Effector memory CD8-positive, alpha-beta T cell (primary cell): ENCODE results near the gene SMNDC1.
A peak's percentile ranks its signal among the peaks of the same experiment; 100 is the strongest.
"Not testable (repeated sequence)": the region's sequence is repeated elsewhere in the genome, so short reads cannot be mapped to it uniquely, and the experiment has no call there.

Source experiments
- ATAC-seq: fragments of 150-1000 bp; cut with Tn5 transposase; replicated peaks from 2 replicates; pipeline ENCODE4 v1.10.0; 2021; ENCODE audit warnings: mild to moderate bottlenecking, moderate library complexity
- DNase-seq, 3 experiments: peaks; one replicate each; pipeline ENCODE4 v3.0.0; 2021
- H3K27ac Mint-ChIP-seq, 2 donors: one replicate each; pipeline ENCODE4 v1.8.0; 2022; ENCODE audit warnings: mild to moderate bottlenecking in 2 of 2, mixed read lengths in 2 of 2, moderate library complexity in 2 of 2
- H3K27me3 Mint-ChIP-seq, 2 donors: one replicate each; pipeline ENCODE4 v1.8.0; 2022; ENCODE audit warnings: mixed read lengths in 2 of 2
- H3K36me3 Mint-ChIP-seq: one replicate; pipeline ENCODE4 v1.8.0; 2022; ENCODE audit warnings: mild to moderate bottlenecking, moderate library complexity, mixed read lengths; ENCODE audit not compliant: insufficient read depth
- H3K4me1 Mint-ChIP-seq, 2 donors: one replicate each; pipeline ENCODE4 v1.8.0; 2022; ENCODE audit warnings: low read depth in 2 of 2, mixed read lengths in 2 of 2
- H3K4me3 Mint-ChIP-seq, 2 donors: one replicate each; pipeline ENCODE4 v1.8.0; 2022; ENCODE audit warnings: mild to moderate bottlenecking in 2 of 2, mixed read lengths in 2 of 2, moderate library complexity in 2 of 2
- H3K9me3 Mint-ChIP-seq, 2 donors: one replicate each; pipeline ENCODE4 v1.8.0; 2022; ENCODE audit warnings: mixed read lengths in 2 of 2

Gene SMNDC1

GRCh38 chr10:110269374-110270318 is 35.1 kb downstream of the SMNDC1 start:
- peaks cover 10% of the 10 kb centered on the region for H3K36me3 Mint-ChIP-seq
- no peaks in the 10 kb centered on the region for H3K9me3 Mint-ChIP-seq
- peak in 1 of 3 experiments; percentile 2 for DNase-seq
- H3K4me3 Mint-ChIP-seq, result peak overlapping the region; percentile 63 to 73
- ATAC-seq, result peak; percentile 67
- H3K4me1 Mint-ChIP-seq, result peaks cover 20 to 24% of the 10 kb centered on the region in 2 donors
- H3K27me3 Mint-ChIP-seq, result no peaks in the 10 kb centered on the region
- peak overlapping the region; percentile 66 to 86 for H3K27ac Mint-ChIP-seq

GRCh38 chr10:110268971-110269370 is 35.7 kb downstream of the SMNDC1 start:
- Mint-ChIP-seq H3K27ac (peak overlapping the region; percentile 66 to 86), H3K4me3 (peak overlapping the region; percentile 63 to 73)
- no peak for ATAC-seq

GRCh38 chr10:110268442-110268841 is 36.3 kb downstream of the SMNDC1 start:
- Mint-ChIP-seq H3K27ac (peak overlapping the region in 1 of 2 donors; percentile 86), H3K9me3 (no peaks in the 10 kb centered on the region), H3K4me1 (peaks cover 14 to 21% of the 10 kb centered on the region in 2 donors), H3K4me3 (peak overlapping the region in 1 of 2 donors; percentile 73), H3K27me3 (no peaks in the 10 kb centered on the region), H3K36me3 (peaks cover 7% of the 10 kb centered on the region)
- DNase-seq (no peak), ATAC-seq (peak; percentile 21)

More at GRCh38 chr10:110268971-110269370, 35.7 kb downstream of the SMNDC1 start:
- H3K36me3 Mint-ChIP-seq, result peaks cover 10% of the 10 kb centered on the region
- H3K4me1 Mint-ChIP-seq, result peaks cover 19 to 24% of the 10 kb centered on the region in 2 donors
- H3K9me3 Mint-ChIP-seq, result no peaks in the 10 kb centered on the region
- H3K27me3 Mint-ChIP-seq, result no peaks in the 10 kb centered on the region
- no peak for DNase-seq

- ATAC-seq (no peak), DNase-seq (no peak)
- H3K36me3 Mint-ChIP-seq, result peaks cover 4% of the 10 kb centered on the region
- H3K4me1 Mint-ChIP-seq, result peaks cover 10 to 21% of the 10 kb centered on the region in 2 donors
- no peak overlapping the region for H3K4me3 Mint-ChIP-seq
- no peak overlapping the region for H3K27ac Mint-ChIP-seq
- no peaks in the 10 kb centered on the region for H3K27me3 Mint-ChIP-seq
- H3K9me3 Mint-ChIP-seq, result no peaks in the 10 kb centered on the region
Measured at GRCh38 chr10:110267276-110267675, 37.4 kb downstream of the SMNDC1 start.

GRCh38 chr10:110265573-110266193 is 39.0 kb downstream of the SMNDC1 start:
- Mint-ChIP-seq H3K27ac (peak overlapping the region in 1 of 2 donors; percentile 57), H3K36me3 (peaks cover 4% of the 10 kb centered on the region), H3K9me3 (no peaks in the 10 kb centered on the region), H3K27me3 (no peaks in the 10 kb centered on the region), H3K4me1 (peaks cover 10 to 21% of the 10 kb centered on the region in 2 donors), H3K4me3 (no peak overlapping the region)
- ATAC-seq (no peak), DNase-seq (no peak)

- H3K9me3 Mint-ChIP-seq, result no peaks in the 10 kb centered on the region
- H3K27me3 Mint-ChIP-seq, result no peaks in the 10 kb centered on the region
- H3K4me3 Mint-ChIP-seq, result no peak overlapping the region
- H3K4me1 Mint-ChIP-seq, result peaks cover 0 to 2% of the 10 kb centered on the region in 2 donors
- ATAC-seq (no peak), DNase-seq (no peak)
- H3K36me3 Mint-ChIP-seq, result peaks cover 4% of the 10 kb centered on the region
- H3K27ac Mint-ChIP-seq, result no peak overlapping the region
Measured at GRCh38 chr10:110263164-110263563, 41.6 kb downstream of the SMNDC1 start.

- Mint-ChIP-seq H3K36me3 (no peaks in the 10 kb centered on the region), H3K9me3 (no peaks in the 10 kb centered on the region), H3K27ac (no peak overlapping the region), H3K4me3 (no peak overlapping the region), H3K27me3 (no peaks in the 10 kb centered on the region), H3K4me1 (no peaks in the 10 kb centered on the region)
- ATAC-seq, result no peak
- no peak for DNase-seq
Measured at GRCh38 chr10:110260746-110261477, 43.8 kb downstream of the SMNDC1 start.

- ATAC-seq (no peak), DNase-seq (no peak)
- Mint-ChIP-seq H3K4me3 (no peak overlapping the region), H3K4me1 (peaks cover 2 to 5% of the 10 kb centered on the region in 2 donors), H3K9me3 (no peaks in the 10 kb centered on the region), H3K27ac (no peak overlapping the region), H3K36me3 (no peaks in the 10 kb centered on the region), H3K27me3 (no peaks in the 10 kb centered on the region)
Measured at GRCh38 chr10:110259317-110259716, 45.4 kb downstream of the SMNDC1 start.

GRCh38 chr10:110258542-110258941 is 46.2 kb downstream of the SMNDC1 start:
- DNase-seq, result no peak
- Mint-ChIP-seq H3K27me3 (no peaks in the 10 kb centered on the region), H3K4me3 (no peak overlapping the region), H3K36me3 (no peaks in the 10 kb centered on the region), H3K4me1 (peaks cover 2 to 8% of the 10 kb centered on the region in 2 donors), H3K9me3 (no peaks in the 10 kb centered on the region), H3K27ac (no peak overlapping the region)
- no peak for ATAC-seq

GRCh38 chr10:110254467-110254866 is 50.3 kb downstream of the SMNDC1 start:
- ATAC-seq (no peak), DNase-seq (no peak)
- no peaks in the 10 kb centered on the region for H3K9me3 Mint-ChIP-seq
- peak overlapping the region in 1 of 2 donors; percentile 11 for H3K27ac Mint-ChIP-seq
- H3K4me1 Mint-ChIP-seq, result peaks cover 9 to 20% of the 10 kb centered on the region in 2 donors
- peak overlapping the region in 1 of 2 donors; percentile 54 for H3K4me3 Mint-ChIP-seq
- H3K27me3 Mint-ChIP-seq, result no peaks in the 10 kb centered on the region
- peaks cover 3% of the 10 kb centered on the region for H3K36me3 Mint-ChIP-seq

- Mint-ChIP-seq H3K9me3 (no peaks in the 10 kb centered on the region), H3K36me3 (peaks cover 3% of the 10 kb centered on the region), H3K27me3 (no peaks in the 10 kb centered on the region), H3K27ac (peak overlapping the region in 1 of 2 donors; percentile 5), H3K4me1 (peaks cover 9 to 20% of the 10 kb centered on the region in 2 donors), H3K4me3 (no peak overlapping the region)
- ATAC-seq (no peak), DNase-seq (no peak)
Measured at GRCh38 chr10:110252151-110252550, 52.6 kb downstream of the SMNDC1 start.

GRCh38 chr10:110251392-110251791 is 53.3 kb downstream of the SMNDC1 start:
- H3K4me3 Mint-ChIP-seq, H3K9me3 Mint-ChIP-seq, H3K27me3 Mint-ChIP-seq, H3K36me3 Mint-ChIP-seq, DNase-seq, ATAC-seq: not testable (repeated sequence)
- peaks cover 9 to 20% of the 10 kb centered on the region in 2 donors for H3K4me1 Mint-ChIP-seq
- H3K27ac Mint-ChIP-seq, result peak overlapping the region in 1 of 2 donors; percentile 5

GRCh38 chr10:110249489-110249888 is 55.2 kb downstream of the SMNDC1 start:
- peaks cover 7 to 16% of the 10 kb centered on the region in 2 donors for H3K4me1 Mint-ChIP-seq
- not testable (repeated sequence) for H3K9me3 Mint-ChIP-seq, DNase-seq, H3K36me3 Mint-ChIP-seq, H3K27ac Mint-ChIP-seq, ATAC-seq, H3K4me3 Mint-ChIP-seq, H3K27me3 Mint-ChIP-seq
